AG04450 (cell line): Measurements from ENCODE around the gene ACIN1. TPM values are rescaled to one million over a fixed set of nuclear protein-coding genes. Genes with fewer than 3 reads are reported as not detected.

Experiments
- CTCF ChIA-PET: fragments of 300-600, 350-600 bp; formaldehyde crosslinking; extraction: SDS; loops from one replicate; lab custom pipeline; 2022; ENCODE audit warnings: antibody characterized with exemption, inconsistent platforms; lab: Charles Lee
- POLR2A ChIA-PET: fragments of 350-600 bp; formaldehyde crosslinking; extraction: SDS; loops from one replicate; lab custom pipeline; 2021; ENCODE audit warnings: antibody characterized with exemption, inconsistent platforms; lab: Yijun Ruan, JAX
- DNase-seq: peaks from one replicate; pipeline ENCODE4 v3.0.0-alpha.2; 2011; ENCODE audit warnings: low read depth, low spot score
- H3K27ac ChIP-seq: one replicate; pipeline ENCODE4 v1.5.1; 2012; ENCODE audit warnings: low read depth, low read length, control low read depth
- H3K27me3 ChIP-seq: one replicate; pipeline ENCODE4 v1.6.0; 2012; ENCODE audit warnings: low read length; ENCODE audit not compliant: control insufficient read depth, insufficient read depth
- H3K4me3 ChIP-seq: 2 replicates; pipeline ENCODE4 v1.5.1; 2011; ENCODE audit warnings: mild to moderate bottlenecking, low read depth, low read length, control low read depth
- H3K9me3 ChIP-seq: 2 replicates; pipeline ENCODE4 v1.5.1; 2012; ENCODE audit warnings: low read length; ENCODE audit not compliant: control insufficient read depth, insufficient read depth
- polyA plus RNA-seq: library from polyadenylated mRNA; depleted of rRNA; stranded (reverse); fragments of >200 nt; gene quantifications from 2 replicates; pipeline ENCODE4 v1.2.3, GENCODE V29; 2011
- TF ChIP-seq, protein P1 (sequence below): IDR thresholded peaks from 2 replicates; pipeline ENCODE4 v1.5.1; 2011; ENCODE audit warnings: low read depth, low read length, control low read depth, inconsistent platforms

The ACIN1 gene
- polyA plus RNA-seq, 1 experiment = 173 TPM

DNA sequence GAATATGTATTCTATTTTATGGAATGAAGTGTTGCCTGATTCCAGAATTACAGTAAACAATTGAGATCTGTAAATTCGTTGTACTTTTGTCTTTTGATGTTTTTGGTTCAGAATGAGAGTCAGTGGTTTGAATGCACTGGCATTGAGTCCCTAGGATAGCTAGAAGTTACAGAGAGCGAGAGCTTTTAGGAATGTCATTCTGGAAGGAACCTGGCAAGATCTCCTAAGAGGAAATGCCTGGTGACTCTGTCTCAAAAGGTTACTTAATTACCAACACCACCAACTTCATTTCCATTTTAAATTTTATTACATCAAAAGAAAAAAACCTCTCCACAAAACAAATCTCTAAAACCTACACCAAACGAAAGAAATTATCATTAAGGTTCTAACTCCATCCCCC, 30.1 kb upstream of the ACIN1 start:
- Histone ChIP-seq H3K27ac (no peak overlapping the region), H3K4me3 (no peak overlapping the region), H3K27me3 (peaks cover 15% of the 10 kb centered on the region), H3K9me3 (no peaks in the 10 kb centered on the region)
- TF ChIP-seq, protein P1, sequence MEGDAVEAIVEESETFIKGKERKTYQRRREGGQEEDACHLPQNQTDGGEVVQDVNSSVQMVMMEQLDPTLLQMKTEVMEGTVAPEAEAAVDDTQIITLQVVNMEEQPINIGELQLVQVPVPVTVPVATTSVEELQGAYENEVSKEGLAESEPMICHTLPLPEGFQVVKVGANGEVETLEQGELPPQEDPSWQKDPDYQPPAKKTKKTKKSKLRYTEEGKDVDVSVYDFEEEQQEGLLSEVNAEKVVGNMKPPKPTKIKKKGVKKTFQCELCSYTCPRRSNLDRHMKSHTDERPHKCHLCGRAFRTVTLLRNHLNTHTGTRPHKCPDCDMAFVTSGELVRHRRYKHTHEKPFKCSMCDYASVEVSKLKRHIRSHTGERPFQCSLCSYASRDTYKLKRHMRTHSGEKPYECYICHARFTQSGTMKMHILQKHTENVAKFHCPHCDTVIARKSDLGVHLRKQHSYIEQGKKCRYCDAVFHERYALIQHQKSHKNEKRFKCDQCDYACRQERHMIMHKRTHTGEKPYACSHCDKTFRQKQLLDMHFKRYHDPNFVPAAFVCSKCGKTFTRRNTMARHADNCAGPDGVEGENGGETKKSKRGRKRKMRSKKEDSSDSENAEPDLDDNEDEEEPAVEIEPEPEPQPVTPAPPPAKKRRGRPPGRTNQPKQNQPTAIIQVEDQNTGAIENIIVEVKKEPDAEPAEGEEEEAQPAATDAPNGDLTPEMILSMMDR = no peak
- POLR2A ChIA-PET = no interaction called here
- CTCF ChIA-PET = interaction anchor here (0.7 to 13.3 kb wide), 3 partner anchors 48 to 176 kb away, joined by 3 to 818 read pairs (median 3); partner anchors contain the start of gene SLC7A8
- DNase-seq = no peak

DNA sequence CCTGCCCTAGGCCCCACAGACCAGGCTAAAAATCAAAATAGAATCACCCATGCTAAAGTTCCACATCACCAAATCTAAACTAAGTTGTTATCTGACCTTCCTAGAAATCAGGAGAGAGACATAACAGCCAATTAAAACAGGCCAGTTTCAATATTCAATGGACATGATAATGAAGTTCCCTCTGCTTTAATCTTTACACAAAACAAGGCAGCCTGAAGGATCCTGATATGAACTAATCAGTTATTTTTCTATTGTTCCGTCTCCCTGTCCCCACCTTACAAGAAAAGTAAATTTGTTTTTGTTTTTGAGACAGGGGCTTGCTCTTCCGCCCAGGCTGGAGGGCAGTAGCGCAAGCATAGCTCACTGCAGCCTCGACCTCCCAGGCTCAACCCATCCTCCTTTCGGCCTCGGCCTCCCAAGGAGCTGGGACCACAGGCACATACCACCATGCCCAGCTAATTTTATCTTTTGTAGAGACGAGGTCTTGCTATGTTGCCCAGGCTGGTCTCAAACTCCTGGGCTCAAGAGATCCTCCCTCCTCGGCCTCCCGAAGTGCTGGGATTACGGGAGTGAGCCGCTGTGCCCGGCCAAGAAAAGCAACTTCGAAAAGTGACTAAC, 29.5 kb upstream of the ACIN1 start:
- Histone ChIP-seq H3K4me3 (no peak overlapping the region), H3K27ac (no peak overlapping the region), H3K27me3 (peaks cover 13% of the 10 kb centered on the region), H3K9me3 (no peaks in the 10 kb centered on the region)
- POLR2A ChIA-PET = interaction anchor here (0.5 kb wide), 1 partner anchor 69 kb away, joined by 7 read pairs; no protein-coding TSS in a partner anchor
- TF ChIP-seq, protein P1 = no peak
- CTCF ChIA-PET = interaction anchor here (13.3 kb wide), 1 partner anchor 56 kb away, joined by 818 read pairs; the partner anchor contains the start of gene SLC7A8
- no peak for DNase-seq

DNA sequence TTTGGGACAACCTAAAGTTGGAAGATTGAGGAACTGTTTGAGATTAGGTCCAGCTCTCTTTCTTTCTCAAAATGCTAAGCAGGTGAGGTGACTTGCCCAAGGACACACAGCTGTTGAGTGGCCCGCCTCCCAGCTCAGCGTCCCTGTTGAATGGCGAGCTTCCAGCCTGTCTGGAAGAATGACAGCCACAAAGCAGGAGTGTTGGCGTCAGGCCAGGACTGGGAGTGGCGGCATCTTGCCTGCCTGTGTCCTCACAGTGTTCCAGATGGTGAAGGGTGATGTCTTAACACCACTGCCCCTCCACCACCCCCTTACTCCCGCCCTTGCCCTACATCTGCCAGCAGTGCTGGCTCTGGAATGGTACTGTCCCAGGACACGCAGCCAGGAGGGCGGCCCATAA, 28.5 kb upstream of the ACIN1 start:
- POLR2A ChIA-PET = no interaction called here
- Histone ChIP-seq H3K27ac (no peak overlapping the region), H3K4me3 (no peak overlapping the region), H3K27me3 (peaks cover 9% of the 10 kb centered on the region), H3K9me3 (no peaks in the 10 kb centered on the region; the same call in 1 of the 2 replicates)
- CTCF ChIA-PET = interaction anchor here (1.0 to 13.3 kb wide), 2 partner anchors 57 to 122 kb away, joined by 3 to 818 read pairs; partner anchors contain the start of gene SLC7A8
- TF ChIP-seq, protein P1 = no peak
- no peak for DNase-seq

DNA sequence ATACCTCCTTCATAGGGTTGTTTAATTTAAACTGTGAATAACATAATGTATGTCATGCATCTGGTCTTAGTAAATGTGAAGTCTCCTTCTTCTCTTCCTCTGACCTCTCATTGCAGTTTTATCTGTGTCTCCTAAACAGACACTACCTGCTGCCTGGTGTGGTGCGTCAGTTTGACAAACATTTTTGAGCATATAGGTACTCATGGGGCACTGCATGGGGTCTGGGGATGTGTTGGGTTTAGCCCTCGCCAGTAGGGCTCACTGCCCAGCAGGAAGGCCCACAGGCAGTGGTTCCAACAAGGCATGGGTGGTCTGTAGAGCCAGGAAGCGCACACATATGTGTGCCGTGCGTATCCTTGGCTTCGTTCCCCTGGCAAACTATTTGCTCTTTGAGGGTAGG, 27.1 kb upstream of the ACIN1 start:
- TF ChIP-seq, protein P1 = no peak
- POLR2A ChIA-PET = no interaction called here
- peaks cover 7% of the 10 kb centered on the region for H3K27me3 ChIP-seq
- no peak overlapping the region for H3K4me3 ChIP-seq
- H3K9me3 ChIP-seq = peaks cover 3% of the 10 kb centered on the region; the same call in 1 of the 2 replicates
- DNase-seq = no peak
- CTCF ChIA-PET = interaction anchor here (1.0 to 13.3 kb wide), 21 partner anchors 8 to 202 kb away, joined by 3 to 818 read pairs (median 15); partner anchors contain the start of genes ACIN1, C14orf119, PPP1R3E and SLC7A8
- H3K27ac ChIP-seq = no peak overlapping the region

DNA sequence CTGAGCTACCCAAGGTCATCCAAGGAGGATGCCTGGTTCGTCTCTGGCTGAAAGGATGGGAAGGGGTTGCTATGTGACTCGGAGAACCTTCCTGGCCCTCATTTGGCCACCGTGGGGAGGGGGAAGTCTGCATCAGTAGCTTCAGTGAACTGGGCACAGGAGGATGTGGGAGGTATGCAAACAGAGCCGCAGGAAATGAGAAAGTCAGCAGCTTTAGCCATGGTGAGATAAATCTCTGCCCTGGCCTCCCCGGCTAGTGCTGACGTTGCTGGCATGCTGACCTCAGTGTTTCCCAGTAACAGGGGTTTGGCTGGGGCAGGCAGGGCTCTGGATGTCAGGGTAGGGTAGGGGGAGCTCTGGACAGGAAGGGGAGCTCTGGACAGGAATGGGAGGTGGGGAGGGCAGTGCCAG, 26.4 kb upstream of the ACIN1 start:
- Histone ChIP-seq H3K4me3 (no peak overlapping the region), H3K27ac (no peak overlapping the region), H3K27me3 (peaks cover 6% of the 10 kb centered on the region), H3K9me3 (peaks cover 3% of the 10 kb centered on the region; the same call in 1 of the 2 replicates)
- CTCF ChIA-PET = interaction anchor here (0.6 to 13.3 kb wide), 36 partner anchors 9 to 248 kb away, joined by 3 to 818 read pairs (median 6); partner anchors contain the start of genes ACIN1, C14orf119, PPP1R3E and SLC7A8
- TF ChIP-seq, protein P1 = no peak
- POLR2A ChIA-PET = interaction anchor here (1.7 kb wide), 1 partner anchor 26 kb away, joined by 6 read pairs; the partner anchor contains the start of genes ACIN1 and C14orf119
- DNase-seq = no peak
